ENCODE data around the gene AZIN2. TPM values are rescaled to one million over a fixed set of nuclear protein-coding genes. Genes with fewer than 3 reads are reported as not detected.

The AZIN2 gene
- total and polyA plus RNA-seq, 9 of the 15 experiments (the other 6 are each of a cell fraction or from before 2014, with no cell fraction given), result 0.06 to 0.91 (median 0.42) TPM; not detected in 2

DNA sequence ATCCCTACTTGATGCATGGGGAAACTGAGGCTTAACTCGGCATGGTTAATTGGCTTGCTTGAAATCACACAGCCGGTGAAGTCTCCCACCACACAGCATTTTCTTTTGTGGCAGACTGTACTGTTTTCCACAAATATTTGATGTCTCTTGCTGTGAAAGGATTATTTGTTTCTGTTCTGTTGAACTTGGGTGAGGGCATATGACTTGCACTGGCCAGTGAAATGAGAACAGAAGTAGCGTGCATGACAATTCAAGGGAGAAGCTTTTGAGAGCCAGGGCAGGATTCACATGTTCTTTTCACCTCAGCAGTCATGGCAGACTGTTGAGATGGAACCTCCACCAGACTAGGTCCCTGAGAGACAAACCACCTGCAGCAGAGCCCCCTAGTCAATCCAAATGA lies 32.5 kb upstream of the AZIN2 start:
- Histone ChIP-seq H3K36me3 (ENCODE audit: control insufficient read depth, insufficient read depth, low read length) (no peaks in the 10 kb centered on the region), H3K79me2 (ENCODE audit: control insufficient read depth, insufficient read depth, low read length) (no peaks in the 10 kb centered on the region), H3K27ac (ENCODE audit: extremely low read depth, low read depth, low read length) (no peak overlapping the region), H3K4me3 (no peak overlapping the region), H4K20me1 (replicated peaks; ENCODE audit: control insufficient read depth, insufficient read depth, low read length) (no peaks in the 10 kb centered on the region), H3K4me1 (replicated peaks in 1 of 2; ENCODE audit: control insufficient read depth in 2 of 2, insufficient read depth in 2 of 2, low read length in 2 of 2) (peaks cover 0 to 13% of the 10 kb centered on the region in 2 experiments; a peak in 3 of 5 replicates), H3K27me3 (ENCODE audit: control insufficient read depth in 2 of 2, insufficient read depth in 2 of 2, low read length in 2 of 2) (no peaks in the 10 kb centered on the region; a peak in 1 of 5 replicates), H3K9ac (ENCODE audit: insufficient read depth in 1 of 2, low read depth in 2 of 2, low read length in 2 of 2) (no peak overlapping the region), H3K9me1 (ENCODE audit: control insufficient read depth, insufficient read depth, low read length) (no peaks in the 10 kb centered on the region), H3K4me2 (ENCODE audit: insufficient read depth, low read length) (no peak overlapping the region), H2AFZ (ENCODE audit: low read depth, low read length) (no peak overlapping the region), H3K9me3 (replicated peaks; ENCODE audit: control insufficient read depth, insufficient read depth, low read depth, low read length) (no peaks in the 10 kb centered on the region)
- FAIRE-seq (no peak), DNase-seq (ENCODE audit: extremely low read depth in 1 of 4, low spot score in 3 of 4) (no peak), ATAC-seq (no peak)
- 10% methylated on average over 3 of the region's 3 CpGs for WGBS (ENCODE audit: insufficient coverage, low coverage, missing lambda C conversion rate)
- in situ Hi-C loops (cut with MboI), result no loop called here
- intact Hi-C loops (cut with micrococcal nuclease), result no loop called here
- ChIA-PET POLR2A (interaction anchor here (1.3 to 1.6 kb wide), 2 partner anchors 8 to 18 kb away, joined by 5 read pairs; no protein-coding TSS in a partner anchor), CTCF (ENCODE audit: low intra/inter-chr PET ratio) (no interaction called here)
- no TSS peak for BruUV-seq (replicated peaks)
- TF ChIP-seq HLTF (IDR thresholded peaks at IDR 0.05) (no peak), HDGF (IDR thresholded peaks at IDR 0.05) (no peak), PHB (CRISPR knock-in tag; IDR thresholded peaks at IDR 0.05) (no peak), ZNF274 (IDR thresholded peaks at IDR 0.05; ENCODE audit: borderline replicate concordance, low read depth, low read length) (no peak), ZNF830 (CRISPR knock-in tag; IDR thresholded peaks at IDR 0.05) (no peak), OTX1 (CRISPR knock-in tag; IDR thresholded peaks at IDR 0.05) (no peak), BCOR (IDR thresholded peaks at IDR 0.05) (no peak), ZNF586 (CRISPR knock-in tag; conservative IDR thresholded peaks at IDR 0.05) (no peak), BDP1 (IDR thresholded peaks at IDR 0.05; ENCODE audit: insufficient read depth, insufficient read length) (no peak), POLR3A (IDR thresholded peaks at IDR 0.05; ENCODE audit: borderline replicate concordance, extremely low read depth, insufficient read depth, insufficient read length) (no peak)
- TF ChIP-seq, protein P1, sequence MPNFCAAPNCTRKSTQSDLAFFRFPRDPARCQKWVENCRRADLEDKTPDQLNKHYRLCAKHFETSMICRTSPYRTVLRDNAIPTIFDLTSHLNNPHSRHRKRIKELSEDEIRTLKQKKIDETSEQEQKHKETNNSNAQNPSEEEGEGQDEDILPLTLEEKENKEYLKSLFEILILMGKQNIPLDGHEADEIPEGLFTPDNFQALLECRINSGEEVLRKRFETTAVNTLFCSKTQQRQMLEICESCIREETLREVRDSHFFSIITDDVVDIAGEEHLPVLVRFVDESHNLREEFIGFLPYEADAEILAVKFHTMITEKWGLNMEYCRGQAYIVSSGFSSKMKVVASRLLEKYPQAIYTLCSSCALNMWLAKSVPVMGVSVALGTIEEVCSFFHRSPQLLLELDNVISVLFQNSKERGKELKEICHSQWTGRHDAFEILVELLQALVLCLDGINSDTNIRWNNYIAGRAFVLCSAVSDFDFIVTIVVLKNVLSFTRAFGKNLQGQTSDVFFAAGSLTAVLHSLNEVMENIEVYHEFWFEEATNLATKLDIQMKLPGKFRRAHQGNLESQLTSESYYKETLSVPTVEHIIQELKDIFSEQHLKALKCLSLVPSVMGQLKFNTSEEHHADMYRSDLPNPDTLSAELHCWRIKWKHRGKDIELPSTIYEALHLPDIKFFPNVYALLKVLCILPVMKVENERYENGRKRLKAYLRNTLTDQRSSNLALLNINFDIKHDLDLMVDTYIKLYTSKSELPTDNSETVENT (CRISPR knock-in tag; IDR thresholded peaks at IDR 0.05), result no peak
- TF ChIP-seq, protein P2, sequence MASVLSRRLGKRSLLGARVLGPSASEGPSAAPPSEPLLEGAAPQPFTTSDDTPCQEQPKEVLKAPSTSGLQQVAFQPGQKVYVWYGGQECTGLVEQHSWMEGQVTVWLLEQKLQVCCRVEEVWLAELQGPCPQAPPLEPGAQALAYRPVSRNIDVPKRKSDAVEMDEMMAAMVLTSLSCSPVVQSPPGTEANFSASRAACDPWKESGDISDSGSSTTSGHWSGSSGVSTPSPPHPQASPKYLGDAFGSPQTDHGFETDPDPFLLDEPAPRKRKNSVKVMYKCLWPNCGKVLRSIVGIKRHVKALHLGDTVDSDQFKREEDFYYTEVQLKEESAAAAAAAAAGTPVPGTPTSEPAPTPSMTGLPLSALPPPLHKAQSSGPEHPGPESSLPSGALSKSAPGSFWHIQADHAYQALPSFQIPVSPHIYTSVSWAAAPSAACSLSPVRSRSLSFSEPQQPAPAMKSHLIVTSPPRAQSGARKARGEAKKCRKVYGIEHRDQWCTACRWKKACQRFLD (CRISPR knock-in tag; IDR thresholded peaks at IDR 0.05), result no peak
- TF ChIP-seq, protein P3, sequence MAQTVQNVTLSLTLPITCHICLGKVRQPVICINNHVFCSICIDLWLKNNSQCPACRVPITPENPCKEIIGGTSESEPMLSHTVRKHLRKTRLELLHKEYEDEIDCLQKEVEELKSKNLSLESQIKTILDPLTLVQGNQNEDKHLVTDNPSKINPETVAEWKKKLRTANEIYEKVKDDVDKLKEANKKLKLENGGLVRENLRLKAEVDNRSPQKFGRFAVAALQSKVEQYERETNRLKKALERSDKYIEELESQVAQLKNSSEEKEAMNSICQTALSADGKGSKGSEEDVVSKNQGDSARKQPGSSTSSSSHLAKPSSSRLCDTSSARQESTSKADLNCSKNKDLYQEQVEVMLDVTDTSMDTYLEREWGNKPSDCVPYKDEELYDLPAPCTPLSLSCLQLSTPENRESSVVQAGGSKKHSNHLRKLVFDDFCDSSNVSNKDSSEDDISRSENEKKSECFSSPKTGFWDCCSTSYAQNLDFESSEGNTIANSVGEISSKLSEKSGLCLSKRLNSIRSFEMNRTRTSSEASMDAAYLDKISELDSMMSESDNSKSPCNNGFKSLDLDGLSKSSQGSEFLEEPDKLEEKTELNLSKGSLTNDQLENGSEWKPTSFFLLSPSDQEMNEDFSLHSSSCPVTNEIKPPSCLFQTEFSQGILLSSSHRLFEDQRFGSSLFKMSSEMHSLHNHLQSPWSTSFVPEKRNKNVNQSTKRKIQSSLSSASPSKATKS (CRISPR knock-in tag; IDR thresholded peaks at IDR 0.05), result no peak
- TF ChIP-seq, protein P4, sequence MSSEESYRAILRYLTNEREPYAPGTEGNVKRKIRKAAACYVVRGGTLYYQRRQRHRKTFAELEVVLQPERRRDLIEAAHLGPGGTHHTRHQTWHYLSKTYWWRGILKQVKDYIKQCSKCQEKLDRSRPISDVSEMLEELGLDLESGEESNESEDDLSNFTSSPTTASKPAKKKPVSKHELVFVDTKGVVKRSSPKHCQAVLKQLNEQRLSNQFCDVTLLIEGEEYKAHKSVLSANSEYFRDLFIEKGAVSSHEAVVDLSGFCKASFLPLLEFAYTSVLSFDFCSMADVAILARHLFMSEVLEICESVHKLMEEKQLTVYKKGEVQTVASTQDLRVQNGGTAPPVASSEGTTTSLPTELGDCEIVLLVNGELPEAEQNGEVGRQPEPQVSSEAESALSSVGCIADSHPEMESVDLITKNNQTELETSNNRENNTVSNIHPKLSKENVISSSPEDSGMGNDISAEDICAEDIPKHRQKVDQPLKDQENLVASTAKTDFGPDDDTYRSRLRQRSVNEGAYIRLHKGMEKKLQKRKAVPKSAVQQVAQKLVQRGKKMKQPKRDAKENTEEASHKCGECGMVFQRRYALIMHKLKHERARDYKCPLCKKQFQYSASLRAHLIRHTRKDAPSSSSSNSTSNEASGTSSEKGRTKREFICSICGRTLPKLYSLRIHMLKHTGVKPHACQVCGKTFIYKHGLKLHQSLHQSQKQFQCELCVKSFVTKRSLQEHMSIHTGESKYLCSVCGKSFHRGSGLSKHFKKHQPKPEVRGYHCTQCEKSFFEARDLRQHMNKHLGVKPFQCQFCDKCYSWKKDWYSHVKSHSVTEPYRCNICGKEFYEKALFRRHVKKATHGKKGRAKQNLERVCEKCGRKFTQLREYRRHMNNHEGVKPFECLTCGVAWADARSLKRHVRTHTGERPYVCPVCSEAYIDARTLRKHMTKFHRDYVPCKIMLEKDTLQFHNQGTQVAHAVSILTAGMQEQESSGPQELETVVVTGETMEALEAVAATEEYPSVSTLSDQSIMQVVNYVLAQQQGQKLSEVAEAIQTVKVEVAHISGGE (CRISPR knock-in tag; IDR thresholded peaks at IDR 0.05), result no peak

All from K562 (cell line).